Coronary artery (tissue), 2 donors: Measurements from ENCODE around the gene ALG5.

Experiments used
- DNase-seq: peaks from one replicate; pipeline ENCODE4 v3.0.0-alpha.2; 2017; ENCODE audit warnings: low spot score
- H3K27ac ChIP-seq, 2 donors: fragments of 200-600 bp; sonication (generic); one replicate each; pipeline ENCODE4 v1.5.1; 2016 to 2019
- H3K4me3 ChIP-seq: fragments of 200-600 bp; sonication (generic); 2 replicates; pipeline ENCODE4 v1.5.1; 2016; ENCODE audit warnings: mild to moderate bottlenecking, moderate library complexity
- TF ChIP-seq, protein P1 (sequence below): fragments of 200-600 bp; sonication (generic); IDR thresholded peaks from one replicate; pipeline ENCODE4 v1.5.1; 2019; ENCODE audit warnings: antibody characterized with exemption

The ALG5 gene

DNA sequence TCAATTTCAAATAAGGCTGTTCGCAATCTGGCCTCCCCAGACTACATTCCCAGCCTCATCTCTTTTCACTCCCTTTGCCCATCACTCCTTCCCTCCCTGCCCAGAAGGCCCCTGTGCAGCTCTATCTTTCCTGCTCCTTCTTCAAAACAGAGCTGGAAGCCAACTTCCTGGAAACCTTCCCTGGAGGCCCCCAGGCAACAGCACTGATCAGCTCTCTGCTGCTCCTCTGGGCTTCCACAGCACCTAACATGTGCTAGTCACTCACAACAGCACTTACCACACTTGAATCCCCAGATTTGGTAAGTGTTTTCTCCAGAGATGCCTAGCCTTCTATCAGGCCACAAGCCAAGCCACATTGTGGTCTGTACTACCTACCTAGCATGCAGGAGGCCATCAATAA lies 88.6 kb downstream of the ALG5 start:
- no peak overlapping the region for H3K4me3 ChIP-seq
- TF ChIP-seq, protein P1, sequence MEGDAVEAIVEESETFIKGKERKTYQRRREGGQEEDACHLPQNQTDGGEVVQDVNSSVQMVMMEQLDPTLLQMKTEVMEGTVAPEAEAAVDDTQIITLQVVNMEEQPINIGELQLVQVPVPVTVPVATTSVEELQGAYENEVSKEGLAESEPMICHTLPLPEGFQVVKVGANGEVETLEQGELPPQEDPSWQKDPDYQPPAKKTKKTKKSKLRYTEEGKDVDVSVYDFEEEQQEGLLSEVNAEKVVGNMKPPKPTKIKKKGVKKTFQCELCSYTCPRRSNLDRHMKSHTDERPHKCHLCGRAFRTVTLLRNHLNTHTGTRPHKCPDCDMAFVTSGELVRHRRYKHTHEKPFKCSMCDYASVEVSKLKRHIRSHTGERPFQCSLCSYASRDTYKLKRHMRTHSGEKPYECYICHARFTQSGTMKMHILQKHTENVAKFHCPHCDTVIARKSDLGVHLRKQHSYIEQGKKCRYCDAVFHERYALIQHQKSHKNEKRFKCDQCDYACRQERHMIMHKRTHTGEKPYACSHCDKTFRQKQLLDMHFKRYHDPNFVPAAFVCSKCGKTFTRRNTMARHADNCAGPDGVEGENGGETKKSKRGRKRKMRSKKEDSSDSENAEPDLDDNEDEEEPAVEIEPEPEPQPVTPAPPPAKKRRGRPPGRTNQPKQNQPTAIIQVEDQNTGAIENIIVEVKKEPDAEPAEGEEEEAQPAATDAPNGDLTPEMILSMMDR = no peak
- no peak overlapping the region for H3K27ac ChIP-seq
- no peak for DNase-seq

DNA sequence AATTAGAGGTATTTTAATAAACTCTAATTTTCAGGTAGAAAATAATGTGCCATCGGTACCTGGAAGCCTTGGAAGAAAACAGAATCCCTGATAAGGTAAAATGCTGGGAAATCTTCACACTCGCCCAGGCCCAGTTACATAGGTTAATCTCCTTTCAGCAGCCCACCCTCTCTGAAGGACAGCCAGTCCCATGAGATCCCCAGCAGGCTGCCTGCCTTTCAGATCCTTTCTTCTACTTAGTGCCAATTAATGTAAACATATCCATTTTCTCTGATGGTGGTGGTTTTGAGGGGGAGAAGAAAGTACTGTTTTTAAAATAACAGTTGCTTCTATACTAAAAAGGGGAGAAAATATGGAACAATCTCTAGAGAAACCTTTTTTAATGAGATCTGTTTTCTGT lies 91.3 kb downstream of the ALG5 start:
- TF ChIP-seq, protein P1 = no peak
- H3K27ac ChIP-seq = no peak overlapping the region
- DNase-seq = no peak
- H3K4me3 ChIP-seq = no peak overlapping the region

DNA sequence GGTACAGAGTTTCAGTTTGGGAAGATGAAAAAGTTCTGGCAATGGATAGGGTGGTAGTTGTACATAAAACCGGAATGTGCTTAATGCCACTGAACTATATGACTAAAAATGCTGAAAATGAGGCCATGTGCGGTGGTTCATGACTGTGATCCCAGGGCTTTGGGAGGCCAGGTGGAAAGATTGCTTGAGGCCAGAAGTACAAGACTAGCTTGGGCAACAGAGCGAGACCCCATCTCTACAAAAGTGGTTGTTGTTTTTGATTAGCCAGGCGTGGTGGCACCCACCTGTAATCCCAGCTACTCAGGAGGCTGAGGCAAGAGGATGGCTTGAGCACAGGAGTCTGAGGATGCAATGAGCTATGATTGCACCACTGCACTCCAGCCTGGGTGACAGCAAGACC lies 91.9 kb downstream of the ALG5 start:
- Histone ChIP-seq H3K4me3 (no peak overlapping the region), H3K27ac (no peak overlapping the region)
- no peak for DNase-seq
- TF ChIP-seq, protein P1 = no peak

DNA sequence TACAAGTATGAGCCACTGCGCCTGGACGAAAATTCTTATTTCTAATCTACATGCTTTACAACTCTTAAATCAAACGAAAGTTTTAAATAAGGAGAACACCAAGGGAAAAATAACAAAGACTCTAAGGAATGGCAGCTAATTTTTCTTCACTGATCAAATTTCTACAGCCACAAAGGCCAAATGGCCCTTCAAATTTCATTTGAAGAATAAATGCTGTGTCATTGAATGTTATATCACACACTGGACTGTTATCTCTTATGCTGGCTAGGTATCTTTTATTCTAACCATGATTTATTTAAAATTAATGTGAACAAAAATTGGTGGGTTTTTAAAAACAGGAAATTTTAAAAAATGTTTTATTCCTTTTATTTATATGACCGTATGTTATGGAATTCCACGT lies 93.2 kb downstream of the ALG5 start:
- Histone ChIP-seq H3K27ac (no peak overlapping the region), H3K4me3 (no peak overlapping the region)
- TF ChIP-seq, protein P1 = no peak
- DNase-seq = no peak

DNA sequence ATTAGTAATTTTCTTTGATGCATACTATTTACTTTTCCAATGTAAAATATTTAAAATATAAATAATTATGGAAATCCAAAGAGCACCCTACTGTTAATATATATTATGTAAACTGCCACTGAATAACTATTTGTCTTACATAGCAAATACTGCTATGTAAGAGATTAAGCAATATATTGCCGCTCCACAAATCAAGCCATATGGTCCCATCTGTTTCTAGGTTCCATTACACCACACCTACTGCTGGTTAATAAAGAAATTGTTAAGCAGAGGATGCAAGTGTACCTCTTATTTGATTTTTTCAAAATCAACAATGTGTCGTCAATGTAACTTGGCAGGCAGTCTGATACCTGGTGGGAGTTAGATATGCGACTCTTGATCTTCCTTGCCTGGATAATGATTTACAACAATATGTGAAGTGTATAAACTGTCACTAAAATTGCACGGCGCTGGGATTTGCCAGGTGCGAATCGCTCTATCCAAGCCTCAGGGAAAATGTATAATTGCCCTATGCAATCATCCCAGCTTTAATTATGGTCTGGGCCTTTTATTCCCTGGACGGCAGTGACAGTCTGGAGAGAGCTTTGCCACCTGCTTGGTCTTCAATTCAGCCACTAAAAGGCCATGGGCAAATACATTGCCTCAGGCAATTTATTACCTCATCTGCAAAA lies 95.1 kb downstream of the ALG5 start:
- DNase-seq = no peak
- H3K27ac ChIP-seq = no peak overlapping the region
- TF ChIP-seq, protein P1 = no peak
- H3K4me3 ChIP-seq = no peak overlapping the region
